HCT116 (cell line): ENCODE results near the gene CAMK2N2. TPM values are rescaled to one million over a fixed set of nuclear protein-coding genes. Genes with fewer than 3 reads are reported as not detected.

Source experiments
- ATAC-seq: fragments of 200-7000 bp; cut with Tn5 transposase; 2 replicates; pipeline ENCODE4 v1.9.1; 2020; ENCODE audit warnings: mild to moderate bottlenecking, moderate library complexity
- BruUV-seq: library from RNA; stranded (reverse); fragments of 400-500 nt; replicated peaks from 2 replicates; lab custom pipeline; 2021; lab: Mats Ljungman, UMichigan
- CTCF ChIA-PET: fragments of 300-600 bp; sonication (Branson Sonifier 250); formaldehyde crosslinking; loops from one replicate; lab custom pipeline; 2021; ENCODE audit warnings: antibody characterized with exemption; lab: Charles Lee
- POLR2A ChIA-PET: fragments of 300-600, 350-600 bp; sonication (Branson Sonifier 250); formaldehyde crosslinking; loops from one replicate; lab custom pipeline; 2021; ENCODE audit warnings: antibody characterized with exemption; lab: Charles Lee
- RAD21 ChIA-PET, 2 experiments: fragments of 300-600 bp; sonication (Branson Sonifier 250); formaldehyde crosslinking; loops; one replicate each; lab custom pipeline; 2023; ENCODE audit warnings: low total read pairs in 2 of 2; ENCODE audit not compliant: uncharacterized antibody in 2 of 2, unreplicated experiment in 2 of 2, low non-redundant PET in 1 of 2; lab: Charles Lee
- DNase-seq: peaks from one replicate; pipeline ENCODE4 v3.0.0-alpha.2; 2010; ENCODE audit warnings: low read depth, low spot score
- H2AFZ ChIP-seq: fragments of 200-600 bp; shearing (Covaris generic), sonication (generic); 2 replicates; pipeline ENCODE4 v1.6.1; 2017; ENCODE audit warnings: low read depth, mixed run types, mixed read lengths, antibody characterized with exemption, low read length; ENCODE audit not compliant: poor library complexity, severe bottlenecking
- H3K27ac ChIP-seq: 2 replicates; pipeline ENCODE4 v1.5.1; 2012; ENCODE audit warnings: low read depth, low read length
- H3K27me3 ChIP-seq: fragments of 200-600 bp; sonication (generic); 2 replicates; pipeline ENCODE4 v1.6.1; 2016; ENCODE audit warnings: mixed run types, low read length, mixed read lengths; ENCODE audit not compliant: insufficient read depth
- H3K36me3 ChIP-seq, 2 experiments: fragments of 200-500 bp in 1 of 2; fragments of 200-600 bp in 1 of 2; sonication (Bioruptor generic) in 1 of 2; sonication (generic) in 1 of 2; 2 replicates each; pipeline versions ENCODE4 v1.5.1 to v1.6.1; 2014 to 2016; ENCODE audit warnings: low read length in 2 of 2, inconsistent platforms in 1 of 2, mixed read lengths in 1 of 2, mixed run types in 1 of 2; ENCODE audit not compliant: insufficient read depth in 2 of 2, control insufficient read depth in 1 of 2
- H3K4me1 ChIP-seq, 2 experiments: fragments of 200-600 bp in 1 of 2; sonication (generic) in 1 of 2; 2 replicates each; pipeline versions ENCODE4 v1.5.1 to v1.6.1; 2012 to 2017; ENCODE audit warnings: low read length in 2 of 2, inconsistent platforms in 1 of 2, mild to moderate bottlenecking in 1 of 2, mixed read lengths in 1 of 2, mixed run types in 1 of 2, moderate library complexity in 1 of 2; ENCODE audit not compliant: insufficient read depth in 2 of 2, control insufficient read depth in 1 of 2
- H3K4me2 ChIP-seq: fragments of 200-600 bp; sonication (generic); 2 replicates; pipeline ENCODE4 v1.6.1; 2017; ENCODE audit warnings: mixed run types, low read length, mixed read lengths
- H3K4me3 ChIP-seq, 2 experiments: fragments of 200-600 bp in 1 of 2; sonication (generic) in 1 of 2; replicated peaks in 1 of 2; 2 replicates each; pipeline ENCODE4 v1.5.1; 2011 to 2016; ENCODE audit warnings: low read length in 2 of 2, control low read depth in 1 of 2, low read depth in 1 of 2, mild to moderate bottlenecking in 1 of 2, mixed read lengths in 1 of 2, mixed run types in 1 of 2
- H3K79me2 ChIP-seq: fragments of 200-600 bp; sonication (generic); 2 replicates; pipeline ENCODE4 v1.6.1; 2017; ENCODE audit warnings: mild to moderate bottlenecking, mixed run types, low read length, moderate library complexity, mixed read lengths; ENCODE audit not compliant: insufficient read depth
- H3K9ac ChIP-seq: fragments of 200-600 bp; sonication (generic); 2 replicates; pipeline ENCODE4 v1.6.1; 2016; ENCODE audit warnings: low read length, mixed read lengths
- H3K9me2 ChIP-seq: fragments of 200-600 bp; sonication (generic), shearing (Covaris generic); 2 replicates; pipeline ENCODE4 v1.6.1; 2017; ENCODE audit warnings: mixed run types, mild to moderate bottlenecking, moderate library complexity; ENCODE audit not compliant: insufficient read depth
- H3K9me3 ChIP-seq, 2 experiments: fragments of 200-500 bp in 1 of 2; fragments of 200-600 bp in 1 of 2; sonication (Bioruptor generic) in 1 of 2; sonication (generic) in 1 of 2; 2 replicates each; pipeline ENCODE4 v1.6.1; 2014 to 2017; ENCODE audit warnings: low read length in 2 of 2, mixed read lengths in 2 of 2, inconsistent platforms in 1 of 2, low read depth in 1 of 2, mild to moderate bottlenecking in 1 of 2, mixed run types in 1 of 2, moderate library complexity in 1 of 2; ENCODE audit not compliant: control insufficient read depth in 1 of 2, insufficient read depth in 1 of 2
- H4K20me1 ChIP-seq: fragments of 200-600 bp; sonication (generic), shearing (Covaris generic); 2 replicates; pipeline ENCODE4 v1.6.1; 2017; ENCODE audit warnings: mixed run types, mild to moderate bottlenecking, moderate library complexity; ENCODE audit not compliant: insufficient read depth
- CBX3 ChIP-seq: IDR thresholded peaks from 2 replicates; pipeline ENCODE4 v1.6.1; 2012; ENCODE audit warnings: low read depth
- CTCF ChIP-seq, 3 experiments: fragments of 200-600 bp in 1 of 3; sonication (generic) in 1 of 3; IDR thresholded peaks in 2 of 3; conservative IDR thresholded peaks in 1 of 3; 2 replicates each; pipeline ENCODE4 v1.5.1; 2012 to 2017; ENCODE audit warnings: low read depth in 2 of 3, low read length in 2 of 3, antibody characterized with exemption in 1 of 3, borderline replicate concordance in 1 of 3, control low read depth in 1 of 3, mild to moderate bottlenecking in 1 of 3, mixed read lengths in 1 of 3, mixed run types in 1 of 3, moderate library complexity in 1 of 3; ENCODE audit not compliant: insufficient read depth in 1 of 3
- EGR1 ChIP-seq: IDR thresholded peaks from 2 replicates; pipeline ENCODE4 v1.6.1; 2012; ENCODE audit warnings: low read depth
- ELF1 ChIP-seq: IDR thresholded peaks from 2 replicates; pipeline ENCODE4 v1.6.1; 2012; ENCODE audit warnings: low read depth, borderline replicate concordance
- FOSL1 ChIP-seq: IDR thresholded peaks from 2 replicates; pipeline ENCODE4 v1.6.1; 2012; ENCODE audit warnings: low read depth
- MAX ChIP-seq: IDR thresholded peaks from 2 replicates; pipeline ENCODE4 v1.6.1; 2012
- RAD21 ChIP-seq: IDR thresholded peaks from 2 replicates; pipeline ENCODE4 v1.6.1; 2012; ENCODE audit warnings: low read depth, mild to moderate bottlenecking
- SIN3A ChIP-seq: IDR thresholded peaks from 2 replicates; pipeline ENCODE4 v1.6.1; 2012; ENCODE audit warnings: low read depth
- SRF ChIP-seq: IDR thresholded peaks from 2 replicates; pipeline ENCODE4 v1.6.1; 2012; ENCODE audit warnings: low read depth
- TCF7L2 ChIP-seq: IDR thresholded peaks from 2 replicates; pipeline ENCODE4 v1.7.0; 2011; ENCODE audit warnings: borderline replicate concordance, inconsistent platforms; ENCODE audit not compliant: insufficient read depth, insufficient read length; ENCODE audit errors: extremely low read depth
- YY1 ChIP-seq: IDR thresholded peaks from 2 replicates; pipeline ENCODE4 v1.6.1; 2011; ENCODE audit warnings: low read length, low read depth, moderate library complexity, mild to moderate bottlenecking; ENCODE audit not compliant: insufficient replicate concordance; ENCODE audit errors: extremely low read depth
- ZFX ChIP-seq: fragments of 450-650 bp; IDR thresholded peaks from 2 replicates; pipeline ENCODE4 v1.6.1; 2017
- ZNF274 ChIP-seq: fragments of 200-500 bp; sonication (Bioruptor generic); IDR thresholded peaks from 2 replicates; pipeline ENCODE4 v1.6.1; 2014; ENCODE audit warnings: mild to moderate bottlenecking, low read depth, low read length, inconsistent platforms
- intact Hi-C: fragments of 100-400 bp; cut with micrococcal nuclease; formaldehyde crosslinking; loops from 2 replicates; pipeline ENCODE4 v1.10.0; 2022
- total RNA-seq: library from RNA; stranded (reverse); gene quantifications from one replicate; pipeline ENCODE4 v1.2.1, GENCODE V29; 2021; ENCODE audit not compliant: unreplicated experiment

Gene CAMK2N2
- total RNA-seq, 1 experiment from 2014 or later = 5.1 TPM

DNA sequence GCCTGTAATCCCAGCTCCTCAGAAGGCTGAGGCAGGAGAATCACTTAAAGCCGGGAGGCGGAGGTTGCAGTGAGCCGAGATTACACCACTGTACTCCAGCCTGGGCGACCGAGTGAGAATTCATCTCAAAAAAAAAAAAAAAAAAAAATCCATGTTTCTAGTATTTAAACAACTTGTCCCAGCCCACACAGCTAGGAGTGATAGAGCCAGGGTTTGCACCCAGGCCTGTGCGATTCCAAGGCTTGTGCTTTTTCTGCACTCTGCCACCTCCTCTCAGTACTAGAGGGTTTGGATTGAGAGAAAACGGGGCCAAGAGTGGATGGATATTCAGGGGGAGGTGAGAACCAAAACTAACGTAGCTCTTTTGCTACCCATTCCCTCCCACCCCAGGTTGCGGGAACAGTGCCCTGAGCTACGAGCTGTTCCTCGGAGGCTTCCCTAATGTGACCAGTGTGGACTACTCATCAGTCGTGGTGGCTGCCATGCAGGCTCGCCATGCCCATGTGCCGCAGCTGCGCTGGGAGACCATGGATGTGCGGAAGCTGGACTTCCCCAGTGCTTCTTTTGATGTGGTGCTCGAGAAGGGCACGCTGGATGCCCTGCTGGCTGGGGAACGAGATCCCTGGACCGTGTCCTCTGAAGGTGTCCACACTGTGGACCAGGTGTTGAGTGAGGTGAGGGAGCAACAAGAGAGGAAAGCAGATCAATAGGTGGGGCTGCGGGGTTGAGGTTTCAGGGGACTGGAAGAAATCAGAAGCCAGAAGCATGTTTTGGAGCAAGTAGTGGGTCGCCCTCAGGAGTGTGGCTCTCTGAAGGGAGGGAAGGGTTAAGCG, 4.1 kb downstream of the CAMK2N2 start:
- no peak for TF ChIP-seq YY1
- no peak for TF ChIP-seq CBX3
- TF ChIP-seq MAX = no peak
- no peak for TF ChIP-seq CTCF (IDR thresholded peaks at IDR 0.05 in 2 of 3, conservative IDR thresholded peaks at IDR 0.05 in 1 of 3; ENCODE audit: borderline replicate concordance in 1 of 3, insufficient read depth in 1 of 3, low read depth in 2 of 3, low read length in 2 of 3)
- no peak for TF ChIP-seq ZFX
- no peak for TF ChIP-seq SRF
- no peak for TF ChIP-seq ELF1
- TF ChIP-seq FOSL1 = no peak
- no peak for TF ChIP-seq TCF7L2
- no peak for TF ChIP-seq EGR1
- no peak for TF ChIP-seq SIN3A
- no peak for TF ChIP-seq RAD21
- TF ChIP-seq ZNF274 = no peak
- TF ChIP-seq, all 23 proteins: peak for 0
- CTCF ChIA-PET = no interaction called here
- Histone ChIP-seq H2AFZ (no peak overlapping the region), H3K27ac (no peak overlapping the region), H3K4me1 (peaks cover 3 to 19% of the 10 kb centered on the region in 2 experiments; a peak in 3 of 4 replicates), H3K4me2 (no peak overlapping the region), H3K27me3 (no peaks in the 10 kb centered on the region), H3K79me2 (peaks cover 7% of the 10 kb centered on the region; the same call in 1 of the 2 replicates), H3K9me2 (no peaks in the 10 kb centered on the region), H3K9me3 (no peaks in the 10 kb centered on the region), H3K36me3 (no peaks in the 10 kb centered on the region; a peak in 1 of 4 replicates), H4K20me1 (no peaks in the 10 kb centered on the region), H3K4me3 (no peak overlapping the region), H3K9ac (no peak overlapping the region)
- RAD21 ChIA-PET = no interaction called here
- DNase-seq (no peak), ATAC-seq (no peak)
- POLR2A ChIA-PET = no interaction called here
- intact Hi-C loops = no loop called here
- no TSS peak for BruUV-seq
